PFSK-1 (cell line): ENCODE results near the gene RYR3.

Source experiments
- POLR2AphosphoS5 ChIP-seq: IDR thresholded peaks from 2 replicates; pipeline ENCODE4 v1.6.1; 2012; ENCODE audit warnings: low read depth, mild to moderate bottlenecking, control low read depth, low read length, moderate library complexity
- REST ChIP-seq, 2 experiments: IDR thresholded peaks; 2 replicates each; pipeline versions ENCODE4 v1.6.1 to v1.8.0; 2011 to 2012; ENCODE audit warnings: low read depth in 2 of 2, low read length in 2 of 2, control low read depth in 1 of 2, inconsistent platforms in 1 of 2, mild to moderate bottlenecking in 1 of 2, moderate library complexity in 1 of 2; ENCODE audit not compliant: insufficient read depth in 1 of 2
- TAF1 ChIP-seq: IDR thresholded peaks from 2 replicates; pipeline ENCODE4 v1.6.1; 2012; ENCODE audit warnings: low read length, control low read depth, borderline replicate concordance; ENCODE audit not compliant: insufficient read depth

DNA sequence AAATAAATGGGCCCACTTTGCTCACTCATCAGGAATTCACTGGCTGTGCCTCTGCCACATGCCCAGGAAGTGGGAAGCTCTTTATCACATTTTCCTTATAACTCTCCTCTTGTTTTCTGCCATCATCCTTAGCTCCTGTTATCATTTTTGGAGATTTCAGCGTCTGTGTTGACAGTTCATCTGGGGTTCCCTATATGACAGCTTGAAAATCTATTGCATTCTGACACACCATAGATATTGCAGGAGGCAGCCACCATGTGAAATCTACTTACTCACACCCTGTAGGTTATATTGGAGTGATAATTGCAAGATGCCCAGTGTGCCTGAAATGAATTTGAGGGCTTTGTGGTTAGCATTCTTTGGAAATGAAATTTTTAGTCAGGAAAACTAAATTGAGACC lies 132.9 kb downstream of the RYR3 start:
- TF ChIP-seq TAF1: no peak
- TF ChIP-seq POLR2AphosphoS5: no peak
- TF ChIP-seq REST (IDR thresholded peaks at IDR 0.05; ENCODE audit: insufficient read depth in 1 of 2, low read depth in 2 of 2, low read length in 2 of 2): no peak
